Prostate gland (tissue), 2 donors: ENCODE measurements around the gene PTPRH. TPM values are rescaled to one million over a fixed set of nuclear protein-coding genes. Genes with fewer than 3 reads are reported as not detected.

Source experiments
- DNase-seq: peaks from one replicate; pipeline ENCODE4 v3.0.0-alpha.2; 2019; ENCODE audit warnings: low spot score
- H3K27ac ChIP-seq, 2 donors: fragments of 200-600 bp; sonication (generic); 2 replicates each; pipeline ENCODE4 v1.5.1; 2017 to 2019
- H3K27me3 ChIP-seq: fragments of 200-600 bp; sonication (generic); replicated peaks from 2 replicates; pipeline ENCODE4 v1.5.1; 2019; ENCODE audit not compliant: insufficient read depth
- H3K36me3 ChIP-seq, 2 donors: fragments of 200-600 bp; sonication (generic); 1 replicate in 1 of 2; 2 replicates in 1 of 2; pipeline versions ENCODE4 v1.5.1 to v1.8.1; 2017 to 2019
- H3K4me1 ChIP-seq: fragments of 200-600 bp; sonication (generic); replicated peaks from 2 replicates; pipeline ENCODE4 v1.5.1; 2019
- H3K4me3 ChIP-seq, 2 donors: fragments of 200-600 bp; sonication (generic); 2 replicates each; pipeline ENCODE4 v1.5.1; 2017 to 2019
- H3K9me3 ChIP-seq: fragments of 200-600 bp; sonication (generic); 2 replicates; pipeline ENCODE4 v1.5.1; 2017
- POLR2A ChIP-seq: fragments of 450-650 bp; IDR thresholded peaks from one replicate; pipeline ENCODE4 v1.6.1; 2016; ENCODE audit warnings: antibody characterized with exemption, mild to moderate bottlenecking
- POLR2AphosphoS5 ChIP-seq: sonication (generic); formaldehyde crosslinking; IDR thresholded peaks from one replicate; pipeline ENCODE4 v1.6.1; 2017; ENCODE audit warnings: antibody characterized with exemption
- WGBS: methylation state at CpG from one replicate; pipeline ENCODE4 v1.1.5; 2018; 5-methylcytosine and 5-hydroxymethylcytosine counted together
- intact Hi-C: fragments of 100-400 bp; cut with DNase I; formaldehyde crosslinking; loops from one replicate; pipeline ENCODE4 v1.14.2; 2022
- total RNA-seq, 2 donors: library from RNA; depleted of rRNA; stranded (reverse); fragments of >200 nt; gene quantifications; one replicate each; pipeline ENCODE4 v1.1.0, GENCODE V29; 2016
- TF ChIP-seq, protein P1 (sequence below), 4 experiments: fragments of 200-600 bp in 2 of 4; fragments of 450-650 bp in 2 of 4; sonication (generic) in 2 of 4; IDR thresholded peaks; 1 replicate in 3 of 4; 2 replicates in 1 of 4; pipeline ENCODE4 v1.5.1; 2016 to 2019; ENCODE audit warnings: antibody characterized with exemption in 4 of 4, mild to moderate bottlenecking in 2 of 4, moderate library complexity in 2 of 4

PTPRH gene
- total RNA-seq, 2 donors from 2014 or later: 4.0 TPM; not detected in 1

DNA sequence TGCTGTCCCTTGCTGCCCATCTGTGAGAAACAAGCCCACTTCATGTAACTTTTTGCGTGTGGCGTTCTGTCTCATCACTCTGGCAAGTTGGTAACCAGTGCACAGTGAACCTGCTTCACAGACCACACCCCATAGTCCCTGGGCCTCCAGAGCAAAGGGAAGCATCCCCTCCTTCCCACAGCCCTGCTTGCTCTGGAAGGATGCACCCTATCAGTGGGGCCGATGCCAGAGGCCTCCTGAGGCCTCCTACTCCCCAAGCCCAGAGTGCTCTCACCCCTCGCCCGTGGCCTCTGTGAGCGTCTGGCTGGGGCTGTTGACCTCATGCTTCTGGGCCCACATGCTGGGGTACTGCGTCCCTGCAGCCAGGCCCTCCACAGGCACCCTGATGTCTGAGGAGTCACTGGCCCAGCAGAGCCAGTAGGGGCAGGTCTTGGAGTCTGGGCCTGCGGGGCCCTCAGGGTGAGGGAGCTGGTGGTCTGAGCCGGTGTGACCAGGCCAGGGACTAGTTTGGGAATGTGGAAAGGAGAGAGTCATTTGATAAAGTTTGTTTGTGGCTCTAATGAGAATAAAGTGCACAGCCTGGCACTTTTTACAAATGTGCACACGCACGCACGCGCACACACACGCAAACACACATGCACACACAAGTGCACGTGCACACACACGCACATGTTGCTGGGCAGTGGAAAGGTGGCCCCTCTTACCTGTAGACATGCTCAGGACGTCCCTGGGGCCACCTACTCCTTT lies 14.2 kb upstream of the PTPRH start:
- H3K4me3 ChIP-seq: no peak overlapping the region
- DNase-seq: no peak
- 87% methylated on average over 17 of the region's 17 CpGs for WGBS
- no peaks in the 10 kb centered on the region for H3K4me1 ChIP-seq
- intact Hi-C loops: no loop called here
- no peak overlapping the region for H3K27ac ChIP-seq
- TF ChIP-seq POLR2A (no peak), POLR2AphosphoS5 (no peak)
- TF ChIP-seq, protein P1, sequence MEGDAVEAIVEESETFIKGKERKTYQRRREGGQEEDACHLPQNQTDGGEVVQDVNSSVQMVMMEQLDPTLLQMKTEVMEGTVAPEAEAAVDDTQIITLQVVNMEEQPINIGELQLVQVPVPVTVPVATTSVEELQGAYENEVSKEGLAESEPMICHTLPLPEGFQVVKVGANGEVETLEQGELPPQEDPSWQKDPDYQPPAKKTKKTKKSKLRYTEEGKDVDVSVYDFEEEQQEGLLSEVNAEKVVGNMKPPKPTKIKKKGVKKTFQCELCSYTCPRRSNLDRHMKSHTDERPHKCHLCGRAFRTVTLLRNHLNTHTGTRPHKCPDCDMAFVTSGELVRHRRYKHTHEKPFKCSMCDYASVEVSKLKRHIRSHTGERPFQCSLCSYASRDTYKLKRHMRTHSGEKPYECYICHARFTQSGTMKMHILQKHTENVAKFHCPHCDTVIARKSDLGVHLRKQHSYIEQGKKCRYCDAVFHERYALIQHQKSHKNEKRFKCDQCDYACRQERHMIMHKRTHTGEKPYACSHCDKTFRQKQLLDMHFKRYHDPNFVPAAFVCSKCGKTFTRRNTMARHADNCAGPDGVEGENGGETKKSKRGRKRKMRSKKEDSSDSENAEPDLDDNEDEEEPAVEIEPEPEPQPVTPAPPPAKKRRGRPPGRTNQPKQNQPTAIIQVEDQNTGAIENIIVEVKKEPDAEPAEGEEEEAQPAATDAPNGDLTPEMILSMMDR (IDR thresholded peaks at IDR 0.05): no peak
- H3K36me3 ChIP-seq: no peaks in the 10 kb centered on the region
- H3K9me3 ChIP-seq: no peaks in the 10 kb centered on the region
- no peaks in the 10 kb centered on the region for H3K27me3 ChIP-seq

DNA sequence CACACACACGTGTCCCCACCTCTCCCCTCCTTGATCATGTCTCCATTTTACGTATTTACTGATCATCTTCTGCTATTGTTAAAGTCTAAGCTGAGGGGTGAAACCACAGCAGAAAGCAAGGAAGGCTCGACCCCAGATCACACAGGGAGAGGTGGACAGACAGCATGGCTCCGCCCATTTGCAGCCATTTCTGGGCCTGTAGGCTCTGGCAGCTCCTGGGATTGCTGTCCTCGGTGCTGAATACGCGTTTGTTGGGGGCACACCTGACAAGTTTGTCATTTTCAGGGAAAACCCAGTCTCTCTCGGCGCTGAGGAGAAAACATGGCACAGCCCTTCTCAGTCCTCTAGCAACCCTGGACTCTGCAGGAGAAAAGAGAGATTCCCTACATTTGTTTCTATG lies 11.2 kb upstream of the PTPRH start:
- Histone ChIP-seq H3K36me3 (no peaks in the 10 kb centered on the region), H3K27ac (no peak overlapping the region), H3K4me1 (no peaks in the 10 kb centered on the region), H3K9me3 (no peaks in the 10 kb centered on the region), H3K27me3 (no peaks in the 10 kb centered on the region), H3K4me3 (no peak overlapping the region)
- intact Hi-C loops: no loop called here
- TF ChIP-seq POLR2AphosphoS5 (no peak), POLR2A (no peak)
- TF ChIP-seq, protein P1 (IDR thresholded peaks at IDR 0.05): no peak
- no peak for DNase-seq
- WGBS: 67% methylated on average over 9 of the region's 9 CpGs

DNA sequence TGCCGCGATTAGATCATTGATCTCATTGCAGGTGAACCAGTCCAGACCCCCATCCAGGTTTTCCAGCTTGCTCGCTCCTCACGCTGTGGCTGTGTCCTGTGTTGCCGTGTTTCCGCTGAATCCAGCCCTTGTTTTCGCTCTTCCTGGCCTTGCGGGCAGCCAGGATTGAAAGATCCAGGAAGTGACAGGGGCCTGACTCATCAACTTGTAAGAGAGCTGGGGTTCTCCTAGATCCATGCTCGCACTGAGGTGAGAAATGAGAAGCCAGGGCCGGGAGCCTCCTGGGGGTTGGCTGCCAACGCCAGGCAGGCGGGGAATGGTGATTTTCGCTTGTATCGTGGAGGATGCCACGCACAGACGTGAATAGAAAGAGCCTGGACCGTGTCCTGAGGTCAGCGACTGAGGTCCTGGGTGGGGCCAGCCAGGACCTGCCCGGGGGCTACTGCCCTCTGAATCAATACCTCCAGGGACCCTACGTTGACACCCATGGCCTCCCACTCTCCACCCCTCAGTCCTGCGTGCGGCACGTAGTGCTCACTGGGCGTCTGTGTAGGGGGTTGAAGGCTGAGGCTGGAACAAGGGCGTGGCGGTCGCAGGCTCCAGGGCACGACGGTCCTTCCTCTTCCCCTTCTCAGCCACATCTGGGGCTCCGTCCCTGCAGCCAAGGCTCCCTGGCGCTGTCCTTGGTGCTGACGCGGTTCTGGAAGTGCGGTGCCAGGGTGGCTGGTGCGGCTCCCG lies 7.3 kb upstream of the PTPRH start:
- 6% methylated on average over 30 of the region's 36 CpGs for WGBS
- intact Hi-C loops: no loop called here
- no peak overlapping the region for H3K27ac ChIP-seq

DNA sequence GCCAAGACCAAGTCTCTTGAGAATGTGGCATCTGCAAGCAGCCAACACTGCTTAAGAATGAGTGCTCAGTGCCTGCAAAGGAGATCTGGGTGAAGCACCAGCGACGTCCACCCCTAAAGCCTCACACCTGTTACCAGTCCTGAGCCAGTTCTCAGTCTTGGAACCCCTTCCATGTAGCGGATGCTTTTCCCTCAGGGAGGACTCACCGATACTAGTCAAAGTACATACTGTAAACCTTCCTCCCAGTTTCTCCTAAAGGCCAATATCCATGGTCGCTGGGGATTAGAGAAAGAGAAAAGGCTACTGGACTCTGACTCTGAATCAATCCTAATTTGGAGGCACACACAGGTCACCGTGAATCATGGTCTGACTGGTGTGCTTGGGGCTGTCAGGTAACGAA lies 4.2 kb upstream of the PTPRH start:
- Histone ChIP-seq H3K27ac (no peak overlapping the region), H3K9me3 (no peaks in the 10 kb centered on the region), H3K27me3 (peaks cover 5% of the 10 kb centered on the region), H3K4me1 (no peaks in the 10 kb centered on the region), H3K4me3 (no peak overlapping the region), H3K36me3 (no peaks in the 10 kb centered on the region)
- intact Hi-C loops: no loop called here
- TF ChIP-seq POLR2AphosphoS5 (no peak), POLR2A (no peak)
- TF ChIP-seq, protein P1 (IDR thresholded peaks at IDR 0.05): no peak
- 81% methylated on average over 7 of the region's 7 CpGs for WGBS
- no peak for DNase-seq

More for the DNA sequence above, 7.3 kb upstream of the PTPRH start:
- no peaks in the 10 kb centered on the region for H3K9me3 ChIP-seq
- TF ChIP-seq POLR2AphosphoS5: peak; percentile 5
- no peak for TF ChIP-seq POLR2A
- TF ChIP-seq, protein P1 (IDR thresholded peaks at IDR 0.05): no peak
- peaks cover 5% of the 10 kb centered on the region for H3K27me3 ChIP-seq
- no peaks in the 10 kb centered on the region for H3K36me3 ChIP-seq
- peak; percentile 31 for DNase-seq
- no peaks in the 10 kb centered on the region for H3K4me1 ChIP-seq
- no peak overlapping the region for H3K4me3 ChIP-seq
